ENCODE data around the gene SORCS2.

SORCS2 gene

DNA sequence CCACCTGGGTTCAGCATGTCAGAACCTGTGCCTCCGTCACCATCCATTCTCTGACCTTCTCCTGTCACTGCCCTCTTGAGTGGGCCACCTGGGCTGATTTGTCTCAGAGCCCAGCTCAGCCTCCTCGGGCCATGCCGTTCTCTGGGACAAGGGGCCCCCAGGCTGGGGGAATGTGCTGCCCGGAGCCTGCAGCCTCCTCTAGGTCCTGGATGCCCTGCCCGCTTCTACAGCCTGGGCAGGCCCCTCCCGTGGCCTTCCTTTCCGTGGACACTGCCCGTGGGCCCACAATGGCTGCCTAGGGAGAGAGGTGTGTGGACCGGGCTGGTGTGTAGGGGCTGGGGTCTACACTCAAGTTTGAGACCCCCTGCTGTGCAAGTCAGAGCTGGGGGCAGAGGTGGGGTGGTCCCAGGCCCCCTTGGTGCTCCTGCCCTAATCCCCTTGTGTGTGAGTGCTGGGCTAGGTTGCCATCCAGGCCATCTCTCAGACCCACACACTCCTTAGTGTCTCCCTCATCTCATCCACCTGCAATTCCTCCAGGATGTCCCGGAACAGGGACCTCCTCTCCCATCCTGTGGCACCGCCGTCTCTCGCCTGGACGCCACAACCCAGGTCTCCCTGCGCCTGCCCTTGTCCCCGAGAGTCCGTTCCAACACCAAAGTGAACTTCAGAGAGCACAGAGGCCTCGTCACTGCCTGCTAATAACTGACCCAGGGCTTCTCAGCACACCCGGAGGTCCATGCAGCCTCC is 230.0 kb downstream of the SORCS2 start:
- no peak for DNase-seq

DNA sequence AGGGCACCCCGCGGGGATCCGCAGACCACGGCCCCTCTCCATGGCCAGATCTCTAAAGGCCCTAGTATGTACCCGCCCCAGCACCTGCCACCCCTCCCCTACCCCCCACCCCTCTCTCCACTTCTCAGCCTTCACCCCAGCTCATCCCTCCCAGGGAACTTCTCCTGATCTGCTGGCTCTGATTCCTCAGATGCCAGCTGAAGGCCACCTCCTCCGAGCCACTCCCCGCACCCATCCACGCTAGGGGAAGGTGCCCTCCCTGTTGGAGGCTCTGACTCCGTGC is 230.5 kb downstream of the SORCS2 start:
- DNase-seq, result no peak

DNA sequence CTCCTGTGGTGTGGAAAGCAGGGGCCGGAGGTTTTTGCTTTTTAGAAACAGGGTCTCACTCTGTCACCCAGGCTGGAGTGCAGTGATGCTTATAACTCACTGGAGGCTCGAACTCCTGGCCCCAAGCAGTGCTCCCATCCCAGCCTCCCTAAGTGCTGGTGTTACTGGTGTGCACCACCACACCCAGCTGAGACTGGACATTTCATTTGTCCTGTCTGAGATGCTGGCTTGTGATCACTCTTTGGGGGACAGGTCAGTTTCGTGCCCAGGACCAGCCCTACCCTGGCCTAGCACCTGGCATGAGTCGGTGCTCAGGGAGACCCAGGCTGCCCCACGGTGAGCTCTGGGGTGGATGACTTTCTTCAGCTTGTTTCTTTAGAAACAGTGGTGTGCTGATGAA is 231.1 kb downstream of the SORCS2 start:
- no peak for DNase-seq

DNA sequence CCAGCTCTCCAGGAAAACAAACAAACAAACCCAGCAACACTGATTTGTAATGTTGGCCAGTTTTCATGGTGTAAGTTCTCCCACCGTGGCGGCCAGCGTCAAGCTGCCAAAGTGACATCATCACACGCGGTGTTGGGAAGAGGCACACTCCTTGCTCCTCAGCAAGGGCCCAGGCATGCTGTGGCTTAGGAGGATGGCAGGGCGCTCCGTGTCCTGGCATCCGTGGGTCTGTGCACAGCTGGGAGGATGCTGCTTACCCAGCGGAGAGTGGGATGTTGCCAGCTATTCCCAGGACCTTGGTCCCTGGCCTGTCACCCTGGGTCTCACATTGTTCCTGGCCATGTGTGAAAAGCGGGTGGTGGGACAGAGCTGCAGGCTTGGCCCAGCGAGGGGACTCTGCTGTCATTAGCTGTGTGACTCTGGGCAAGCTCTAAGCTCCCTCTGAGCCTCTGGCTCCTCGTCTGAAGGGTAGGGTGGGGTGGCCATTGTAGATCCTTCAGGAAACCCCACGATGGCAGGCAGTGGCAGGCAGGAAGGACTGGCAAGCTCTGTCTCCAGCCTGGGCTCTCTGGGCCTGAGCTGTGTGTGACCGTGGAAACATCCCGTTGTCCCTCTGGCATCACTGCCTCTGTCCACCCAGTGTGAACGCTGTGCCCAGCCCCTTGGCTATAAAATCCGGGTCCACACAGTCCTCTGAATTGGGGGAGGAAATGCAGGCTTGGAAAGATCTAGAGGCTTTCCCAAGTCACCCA is 231.6 kb downstream of the SORCS2 start:
- no peak for DNase-seq

DNA sequence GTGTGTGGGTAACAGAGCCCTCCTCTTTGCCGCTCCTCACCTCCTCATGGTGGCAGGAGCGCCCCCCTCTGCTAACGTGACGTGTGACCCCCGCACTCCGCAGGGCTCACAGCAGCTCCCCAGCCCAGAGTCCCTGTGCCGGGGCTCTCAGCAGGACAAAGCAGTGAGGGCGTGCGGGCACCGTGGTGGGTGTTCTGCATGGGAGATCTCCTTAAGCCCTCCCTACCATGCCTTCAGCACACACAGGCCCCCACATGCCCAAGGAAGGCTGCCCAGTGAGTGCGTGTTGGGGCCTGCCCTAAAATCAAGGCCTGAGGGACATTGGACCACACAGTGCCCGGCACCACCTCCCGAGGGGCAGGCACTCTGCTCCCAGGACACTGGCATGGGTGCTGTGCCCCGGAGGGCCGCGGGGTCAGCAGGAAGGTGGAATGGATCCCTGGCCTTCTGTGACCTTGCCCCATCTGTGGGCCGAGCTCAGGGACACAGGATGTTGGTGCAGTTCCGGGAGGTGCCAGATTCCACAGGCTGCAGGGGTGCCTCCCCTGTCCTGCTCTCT is 232.3 kb downstream of the SORCS2 start:
- DNase-seq, result no peak

DNA sequence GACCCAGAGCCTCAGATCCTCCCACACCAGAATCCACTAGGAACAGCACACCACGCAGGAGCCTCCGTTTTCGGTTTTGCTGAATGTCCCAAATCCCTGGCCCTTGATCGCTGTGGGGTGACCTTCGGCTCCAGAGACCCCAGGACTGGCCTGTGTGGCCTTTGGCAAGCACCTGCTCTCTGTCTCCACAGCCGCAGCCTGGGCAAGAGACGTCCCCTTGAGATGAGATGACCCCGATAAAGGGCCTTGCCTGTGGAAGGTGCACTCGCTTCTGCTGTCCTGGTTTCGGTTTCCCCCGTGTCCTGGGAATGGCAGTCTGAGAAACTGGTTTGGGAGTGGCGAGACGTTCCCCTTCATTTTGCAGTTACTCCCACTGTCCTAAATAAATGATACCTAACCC is 232.8 kb downstream of the SORCS2 start:
- no peak for DNase-seq

DNA sequence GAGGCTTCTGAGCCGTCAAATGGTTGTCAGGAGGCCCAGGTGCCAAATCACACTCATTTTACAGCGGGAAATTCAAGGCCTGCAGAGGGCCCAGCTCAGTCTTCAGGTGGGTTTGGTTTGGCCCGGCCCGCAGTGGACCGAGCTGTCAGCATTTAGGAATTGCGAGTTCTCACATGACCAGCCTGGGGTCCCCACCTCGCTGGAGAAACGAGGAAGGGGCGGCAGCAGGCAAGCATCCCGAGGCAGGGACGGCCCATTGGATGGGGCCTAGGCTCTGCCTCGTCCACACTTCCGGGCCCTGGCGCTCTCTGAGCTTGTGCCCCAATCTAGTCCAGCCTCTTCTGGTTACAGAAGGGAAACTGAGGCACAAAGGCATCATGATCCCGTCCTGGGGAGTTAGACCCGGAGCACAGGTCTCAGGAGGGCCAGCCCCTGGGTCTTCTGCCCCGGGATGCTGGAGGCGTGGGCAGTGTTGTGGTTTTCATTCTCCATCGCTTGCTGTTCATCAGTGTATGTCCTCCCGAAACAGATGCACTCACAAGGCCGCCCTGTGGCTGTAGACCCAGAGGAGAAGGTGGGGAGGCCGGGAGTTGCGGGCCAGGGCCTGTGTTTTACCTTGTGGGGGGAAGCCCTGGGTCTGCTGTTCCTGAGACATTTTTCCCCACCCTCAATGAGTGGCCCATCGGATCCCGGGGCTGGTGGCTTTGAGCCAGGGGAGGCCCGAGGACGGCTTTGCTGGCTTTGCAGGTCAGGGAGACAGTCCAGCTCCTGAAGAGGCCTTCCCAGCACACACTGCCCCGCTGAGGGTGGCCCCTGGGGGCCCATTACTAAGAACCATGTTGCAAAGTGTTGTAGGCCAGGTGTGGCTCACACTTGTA is 233.5 kb downstream of the SORCS2 start:
- no peak for DNase-seq

DNA sequence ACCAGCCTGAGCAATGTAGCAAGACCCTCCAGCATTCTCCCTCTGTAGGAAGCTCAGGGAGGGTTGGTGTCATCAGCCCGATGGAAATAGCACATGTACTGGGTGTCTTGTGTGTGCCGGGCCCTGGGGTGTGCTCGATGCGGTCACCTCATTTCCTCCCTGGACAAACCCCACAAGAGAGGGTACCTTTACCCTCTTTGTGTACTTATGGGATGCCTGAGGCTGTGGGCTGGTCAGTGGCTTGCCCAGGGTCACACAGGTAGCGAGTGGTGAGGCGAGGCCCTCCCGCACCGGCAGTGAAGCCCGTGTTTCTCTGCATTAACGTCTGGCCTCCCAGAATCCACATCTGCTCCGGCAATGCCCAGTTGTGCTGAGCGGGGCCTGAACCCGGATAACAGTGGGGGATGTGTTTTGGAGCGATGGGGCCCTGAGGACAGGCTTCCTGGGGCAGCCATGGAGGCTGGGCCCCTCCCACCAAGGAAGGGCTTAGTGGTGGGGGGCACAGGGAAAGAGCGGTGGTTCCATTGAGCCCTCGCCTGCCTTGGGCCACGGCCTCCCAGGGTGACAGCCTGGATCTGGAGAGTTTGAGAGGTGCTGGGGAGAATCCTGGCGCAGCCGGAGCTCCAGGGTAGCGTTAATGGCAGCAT is 234.3 kb downstream of the SORCS2 start:
- DNase-seq, result no peak

DNA sequence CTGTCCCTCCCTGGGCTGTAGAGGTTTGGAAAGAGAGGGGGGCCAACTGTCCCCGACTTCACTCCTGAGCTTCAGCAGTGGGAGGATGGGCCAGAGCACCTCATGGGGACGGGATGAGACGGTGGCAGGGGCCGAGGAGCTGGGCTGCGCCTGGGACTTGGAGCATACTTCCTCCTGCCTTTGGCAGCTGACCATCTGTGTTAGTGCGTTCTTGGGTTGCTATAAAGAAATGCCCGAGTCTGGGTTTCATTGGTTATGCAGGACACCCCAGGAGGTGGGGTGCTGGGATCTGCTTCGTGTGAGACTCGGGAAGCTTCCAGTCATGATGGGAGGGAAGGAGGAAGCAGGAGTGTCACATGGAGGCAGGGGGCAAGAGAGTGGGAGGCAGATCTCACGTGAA is 235.0 kb downstream of the SORCS2 start:
- no peak for DNase-seq

DNA sequence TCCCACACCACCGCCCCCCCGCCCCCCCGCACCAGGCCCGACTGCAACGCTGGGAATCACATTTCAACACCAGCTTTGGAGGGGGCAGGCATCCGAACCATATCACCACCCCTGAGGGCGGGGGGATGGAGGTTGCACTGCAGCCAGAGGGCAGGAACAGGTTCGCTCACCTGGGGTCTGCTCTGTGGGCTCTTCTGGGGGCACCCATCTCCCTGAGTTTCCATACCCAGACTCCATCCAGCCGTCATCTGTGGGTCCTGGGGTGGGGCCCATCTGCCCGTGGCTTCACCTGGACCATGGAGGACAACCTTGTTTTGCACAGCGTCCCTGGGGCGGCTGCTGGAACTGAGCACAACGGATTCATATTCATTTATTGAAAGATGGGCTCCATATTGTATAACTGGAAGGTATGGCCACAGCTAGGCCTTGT is 235.5 kb downstream of the SORCS2 start:
- no peak for DNase-seq

DNA sequence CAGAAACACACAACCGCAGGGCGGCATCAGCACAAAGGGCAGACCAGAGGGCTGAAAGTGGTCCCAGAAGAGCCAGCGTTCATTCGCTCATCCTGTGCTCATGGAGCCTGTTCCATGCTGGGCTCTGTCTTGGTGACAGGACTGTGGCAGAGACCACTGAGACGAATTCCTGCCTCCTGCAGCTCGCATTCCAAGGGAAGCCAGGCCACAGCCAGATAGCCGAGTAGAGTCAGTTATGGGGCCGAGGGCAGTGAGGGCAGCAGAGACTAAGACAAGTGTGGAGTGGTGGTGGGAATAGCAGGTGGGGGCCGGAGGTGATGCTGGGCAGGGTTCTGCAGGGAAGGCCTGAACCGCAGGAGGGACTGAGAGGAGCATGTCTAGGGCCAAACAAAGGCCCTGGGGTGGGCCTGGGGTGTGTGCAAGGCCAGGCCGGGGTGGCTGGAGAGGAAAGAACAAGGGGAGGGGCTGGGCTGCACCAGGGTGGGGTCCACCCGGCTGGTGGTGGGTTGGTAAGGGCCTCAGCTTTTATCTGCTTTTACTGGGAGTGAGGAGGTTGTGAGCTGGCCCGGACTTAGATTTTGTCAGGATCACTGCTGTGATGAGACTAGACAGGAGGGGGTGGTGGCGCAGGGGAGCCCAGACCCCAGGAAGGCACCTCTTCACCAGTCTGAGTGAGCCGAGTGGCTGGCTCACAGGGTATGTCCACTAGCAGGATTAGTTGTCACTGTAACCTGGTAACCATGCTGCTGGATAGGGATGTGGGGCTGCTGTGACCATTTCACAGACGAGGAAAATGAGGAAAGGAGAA is 236.1 kb downstream of the SORCS2 start:
- DNase-seq, result no peak

DNA sequence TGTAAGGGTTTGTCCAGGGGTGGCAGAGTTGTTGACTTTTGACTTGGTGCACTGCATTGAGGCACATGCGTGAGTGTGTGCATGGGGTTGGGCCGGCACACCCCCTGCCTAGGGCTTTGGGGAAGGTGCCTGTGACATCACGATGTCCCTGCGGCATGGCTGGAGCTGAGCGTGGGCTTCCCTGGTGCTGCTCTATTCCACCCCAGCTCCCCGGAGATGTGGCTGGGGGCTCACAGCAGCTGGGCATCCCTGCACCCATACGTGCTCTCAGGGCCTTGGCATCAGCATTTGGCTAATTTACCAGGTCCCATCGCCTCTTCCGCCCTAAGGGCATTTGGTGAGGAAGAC is 236.7 kb downstream of the SORCS2 start:
- no peak for DNase-seq

DNA sequence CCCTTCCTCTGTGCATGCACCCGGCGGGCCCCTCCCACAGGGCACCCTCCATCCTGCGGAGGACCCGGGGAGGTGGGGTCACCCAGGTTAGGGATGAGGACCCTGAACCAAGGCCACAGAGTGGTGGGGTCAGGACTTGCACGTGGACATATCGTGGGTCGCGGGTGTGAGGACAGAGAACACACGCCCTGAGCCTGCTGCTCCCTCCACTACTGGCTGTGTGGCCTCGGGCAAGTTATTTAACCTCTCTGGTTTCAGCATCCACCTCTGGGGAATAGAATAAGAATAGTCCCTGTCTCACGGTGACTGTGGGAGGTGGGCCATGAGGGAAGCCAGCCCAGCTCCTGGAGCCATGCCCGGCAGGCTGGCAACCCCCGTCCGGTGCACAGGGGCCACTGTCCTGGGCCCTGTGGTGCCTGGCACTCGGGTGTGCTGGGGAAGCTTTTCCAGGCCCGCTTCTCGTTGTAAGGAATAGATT is 237.3 kb downstream of the SORCS2 start:
- DNase-seq, result no peak

DNA sequence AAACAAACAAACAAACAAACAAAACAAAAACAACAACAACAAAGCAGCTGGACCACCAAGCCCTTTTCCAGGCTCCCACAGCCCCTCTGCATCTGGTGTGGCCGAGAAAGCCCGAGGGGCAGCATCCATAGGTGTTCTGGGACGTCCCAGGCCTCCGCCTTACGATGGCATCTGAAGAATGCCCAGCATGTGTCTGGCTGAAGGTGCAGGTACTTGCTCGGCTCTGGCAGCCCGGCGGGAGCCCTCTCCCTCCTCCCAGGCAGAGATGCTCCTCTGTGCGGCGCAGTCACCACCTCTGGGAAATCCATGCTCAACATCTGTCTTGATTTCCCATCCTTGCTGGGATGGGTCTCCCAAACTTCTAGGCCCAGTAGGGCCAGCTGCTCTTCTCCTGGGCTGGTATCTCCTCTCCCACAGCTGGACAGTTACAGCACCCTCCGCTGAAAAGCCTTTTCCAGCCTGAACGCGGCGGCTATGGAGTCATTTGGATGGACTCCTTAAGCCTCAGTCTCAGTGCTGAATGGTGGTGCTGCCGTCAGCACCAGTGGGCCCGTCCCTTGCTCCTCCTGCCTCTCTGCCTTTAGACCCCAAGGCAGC is 238.1 kb downstream of the SORCS2 start:
- no peak for DNase-seq

DNA sequence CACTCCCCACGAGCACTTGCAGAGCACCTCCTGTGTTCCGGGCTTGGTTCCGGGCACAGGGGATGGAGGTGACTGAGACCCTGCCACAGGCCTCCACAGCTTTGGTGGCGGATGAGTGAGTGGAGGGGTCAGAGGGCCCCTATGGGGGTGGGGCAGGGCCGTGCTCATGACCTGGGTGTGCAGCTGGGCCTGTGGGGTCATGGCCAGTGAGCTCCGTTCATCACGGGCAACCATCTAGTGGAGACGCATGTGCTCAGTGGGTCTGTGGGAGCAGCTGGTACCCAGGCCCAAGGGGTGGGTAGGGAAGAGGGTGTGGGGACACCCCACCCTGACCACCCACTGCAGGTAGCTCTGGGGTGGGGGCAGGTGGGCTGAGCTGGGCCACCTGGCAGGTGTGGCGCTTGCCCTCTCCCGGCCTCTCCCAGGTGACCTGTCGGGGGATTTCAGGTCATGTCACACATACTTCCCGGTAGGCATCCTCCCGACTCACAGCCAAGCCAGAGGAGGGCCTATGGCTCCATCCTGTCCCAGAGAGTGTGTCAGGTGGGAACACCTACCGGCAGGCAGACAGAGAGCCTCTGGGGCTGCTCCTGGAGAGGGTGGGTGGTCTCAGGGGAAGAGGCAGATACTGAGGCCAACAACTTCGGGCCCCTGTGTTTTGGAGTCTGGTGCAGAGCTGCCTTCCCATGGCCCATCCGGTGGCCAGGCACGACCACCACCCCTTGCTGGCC is 238.8 kb downstream of the SORCS2 start:
- no peak for DNase-seq

DNA sequence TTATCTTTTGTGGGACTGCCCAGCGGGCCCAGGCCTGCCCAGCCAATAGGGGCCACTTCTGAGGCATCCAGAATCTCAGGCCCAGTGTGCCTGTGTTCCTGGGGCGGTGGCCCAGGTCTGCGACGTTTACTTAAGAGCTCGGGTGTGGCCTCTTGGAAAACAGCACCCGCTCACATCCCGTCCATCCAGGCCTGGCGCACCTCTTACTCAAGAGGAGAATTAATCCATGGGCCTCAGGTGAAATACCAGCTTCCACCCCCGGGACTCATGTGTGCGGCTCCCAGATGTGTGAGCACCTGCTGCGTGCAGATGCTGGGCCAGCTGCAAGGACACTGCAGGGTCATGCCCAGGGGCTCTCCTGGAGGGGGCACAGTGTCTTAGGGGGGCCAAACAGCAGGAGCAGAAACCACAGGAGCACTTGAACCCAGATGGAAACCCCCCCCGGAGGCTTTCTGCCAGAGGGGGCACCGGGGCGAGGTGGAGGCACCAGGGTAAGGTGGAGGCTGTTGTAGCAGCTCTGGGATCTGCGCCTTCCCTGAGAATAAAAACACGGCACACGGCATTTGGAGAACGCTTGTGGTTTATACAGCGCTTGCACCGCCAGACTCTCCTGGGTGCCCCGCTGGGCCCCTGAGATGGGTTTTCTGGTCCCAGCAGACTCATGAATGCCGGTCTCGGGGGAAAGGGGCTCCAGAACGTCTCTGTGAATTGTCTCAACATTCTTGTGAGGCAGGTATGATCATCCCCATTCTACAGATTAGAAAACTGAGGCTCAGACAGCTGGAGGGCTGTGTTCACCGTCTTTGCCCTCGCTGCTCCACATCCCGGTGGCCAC is 239.6 kb downstream of the SORCS2 start:
- no peak for DNase-seq

DNA sequence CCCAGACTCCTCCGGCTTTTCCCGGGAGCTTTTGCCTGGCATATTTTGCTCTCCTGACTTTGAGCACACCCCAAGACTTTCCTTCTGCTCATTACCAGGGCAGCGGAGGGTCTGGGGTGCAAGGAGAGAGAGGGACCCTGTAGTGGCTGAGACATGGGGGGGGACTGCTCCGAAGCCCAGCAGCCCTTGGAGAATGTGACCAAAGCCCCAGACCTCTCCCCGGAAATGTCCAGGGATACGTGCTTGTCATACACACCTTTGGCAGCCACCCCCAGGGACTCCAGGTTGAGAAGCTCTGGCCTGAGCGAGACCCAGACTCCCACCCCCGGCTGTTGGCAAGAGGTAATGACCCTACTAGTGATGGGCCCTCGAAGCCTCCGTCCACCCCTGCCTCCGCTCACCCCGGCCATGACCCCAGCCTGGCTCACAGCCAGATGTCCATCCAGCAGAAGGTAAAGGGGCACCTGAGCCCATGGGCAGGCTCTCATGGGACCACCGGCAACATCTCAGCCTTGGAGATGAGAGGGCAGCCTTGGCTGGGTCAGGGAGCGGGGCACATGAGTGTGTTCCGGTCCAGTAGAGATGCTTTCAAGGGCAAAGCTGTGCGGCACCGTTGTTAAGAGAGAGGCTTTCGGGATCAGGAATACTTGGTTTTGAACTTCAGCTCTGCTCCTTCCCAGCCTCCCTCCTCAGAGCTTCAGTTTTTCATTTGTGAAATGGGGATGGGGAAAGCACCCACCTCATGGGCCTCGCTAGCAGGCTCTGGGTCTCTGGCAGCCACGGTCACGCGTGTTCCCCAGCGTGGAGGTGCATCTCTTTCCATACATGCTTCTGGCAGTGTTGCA is 240.4 kb downstream of the SORCS2 start:
- DNase-seq, result no peak

DNA sequence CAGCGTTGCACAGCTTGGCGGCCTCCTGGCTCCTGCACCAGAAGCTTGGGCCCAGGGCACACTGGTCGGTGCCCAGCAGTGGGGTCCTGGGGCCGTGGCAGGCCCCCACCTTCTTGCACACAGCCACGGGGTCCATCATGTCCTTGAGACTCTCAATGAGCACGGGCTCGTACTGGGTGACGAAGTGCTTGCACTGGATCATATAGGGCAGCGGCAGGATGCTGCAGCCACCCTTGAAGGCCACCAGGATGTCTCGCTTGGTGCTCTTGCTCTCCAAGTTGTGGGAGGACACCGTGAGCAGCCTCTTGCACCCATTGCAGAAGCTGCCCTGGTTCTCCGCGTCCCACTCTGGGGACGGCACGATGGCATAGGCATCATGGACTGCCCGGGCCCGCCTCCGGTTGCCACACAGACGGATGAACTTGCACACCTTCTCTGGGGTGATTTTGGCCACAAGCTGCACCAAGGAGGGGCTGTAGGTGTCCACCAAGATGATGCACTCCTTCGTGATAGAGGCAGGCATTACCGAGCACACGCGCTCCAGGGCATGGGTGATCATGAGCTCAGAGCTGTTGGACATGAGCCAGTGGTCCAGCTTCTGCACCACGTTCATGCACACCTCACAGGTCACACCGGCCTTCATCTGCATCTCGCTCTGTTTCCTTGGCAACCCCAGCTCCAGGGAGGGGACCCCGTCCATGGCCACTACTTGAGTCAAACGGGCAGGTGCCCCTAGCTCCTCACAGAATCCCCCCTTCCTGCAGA is 241.2 kb downstream of the SORCS2 start:
- DNase-seq, result no peak

Measured in NCI-H510A (cell line).